ENCODE data around the gene GBX1.

Gene GBX1

GRCh38 chr7:151193203-151193978 is 25.9 kb upstream of the GBX1 start:
- DNase-seq (ENCODE audit: low read depth), result no peak

GRCh38 chr7:151192002-151192539 is 24.6 kb upstream of the GBX1 start:
- no peak for DNase-seq (ENCODE audit: low read depth)

- DNase-seq (ENCODE audit: low read depth), result no peak
Measured at GRCh38 chr7:151191544-151191943, 24.1 kb upstream of the GBX1 start.

DNA sequence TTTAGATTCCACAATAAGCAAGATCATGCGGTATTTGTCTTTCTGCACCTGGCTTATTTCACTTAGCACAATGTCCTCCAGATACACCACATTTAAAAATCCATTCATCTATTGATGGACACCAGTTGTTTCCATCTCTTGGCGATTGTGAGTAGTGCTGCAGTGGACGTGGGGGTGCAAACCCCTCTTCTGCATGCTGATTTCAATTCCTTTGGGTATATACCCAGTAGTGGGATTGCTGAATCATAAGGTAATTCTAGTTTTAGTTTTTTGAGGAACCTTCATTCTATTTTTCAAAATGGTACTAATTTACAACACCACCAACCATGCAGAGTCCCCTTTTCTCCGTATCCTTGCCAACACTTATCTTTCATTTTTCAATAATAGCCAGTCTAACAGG is 21.5 kb upstream of the GBX1 start:
- no peak for DNase-seq (ENCODE audit: low read depth)

DNA sequence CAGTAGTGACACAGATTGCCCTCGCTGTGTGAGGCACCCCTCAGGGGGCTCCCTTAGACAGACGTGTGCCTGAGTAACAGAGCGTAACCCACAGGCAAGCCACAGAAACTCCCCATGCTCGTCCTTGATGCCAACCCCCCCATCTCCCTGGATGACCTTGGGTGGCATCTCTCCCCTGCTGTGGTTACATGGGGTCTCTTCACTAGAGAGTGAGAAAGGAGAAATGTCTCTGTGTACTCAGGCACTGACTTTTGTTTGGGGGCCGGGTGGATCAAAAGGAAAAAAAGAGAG is 20.7 kb upstream of the GBX1 start:
- DNase-seq (ENCODE audit: low read depth), result no peak

DNA sequence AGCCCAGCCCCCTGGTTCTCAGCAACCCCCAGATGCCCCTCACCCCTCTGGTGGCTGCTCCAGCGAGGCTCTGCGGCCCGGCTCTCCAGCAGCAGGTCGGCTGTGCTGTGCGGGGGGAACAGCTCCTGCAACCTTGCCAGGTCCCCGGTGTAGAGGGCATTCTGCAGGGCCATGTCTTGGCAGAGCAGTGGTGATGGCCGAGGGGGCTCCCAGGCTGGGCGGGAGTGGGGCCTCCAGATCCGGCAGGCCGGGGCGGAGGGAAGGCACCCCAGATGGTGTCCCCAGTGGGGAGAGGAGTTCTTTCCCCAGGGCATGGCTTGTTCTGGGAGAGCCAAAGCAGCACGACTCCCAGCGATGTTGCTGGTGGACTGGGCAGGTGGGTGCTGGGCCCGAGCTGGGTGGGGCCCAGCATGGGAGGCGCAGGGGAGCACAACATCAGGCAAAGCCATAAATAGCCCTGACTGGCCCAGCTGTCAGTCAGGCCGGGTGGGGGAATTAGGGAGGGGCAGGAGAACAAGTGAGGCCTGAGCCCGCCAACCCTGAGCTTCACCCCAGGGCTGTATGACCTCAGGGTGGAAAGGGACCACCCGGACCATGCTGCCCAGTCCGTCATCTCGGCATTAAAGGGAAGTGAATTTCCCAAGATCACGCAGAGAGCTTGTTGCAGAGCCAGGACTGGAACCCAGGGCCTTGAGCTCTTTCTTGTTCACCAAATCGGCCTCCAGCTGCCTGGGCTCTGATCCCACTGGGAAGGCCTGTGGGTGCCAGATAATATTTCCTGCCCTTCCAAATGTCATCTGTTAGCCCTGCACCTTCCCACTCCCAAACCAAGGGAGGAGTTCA is 20.1 kb upstream of the GBX1 start:
- no peak for DNase-seq (ENCODE audit: low read depth)

DNA sequence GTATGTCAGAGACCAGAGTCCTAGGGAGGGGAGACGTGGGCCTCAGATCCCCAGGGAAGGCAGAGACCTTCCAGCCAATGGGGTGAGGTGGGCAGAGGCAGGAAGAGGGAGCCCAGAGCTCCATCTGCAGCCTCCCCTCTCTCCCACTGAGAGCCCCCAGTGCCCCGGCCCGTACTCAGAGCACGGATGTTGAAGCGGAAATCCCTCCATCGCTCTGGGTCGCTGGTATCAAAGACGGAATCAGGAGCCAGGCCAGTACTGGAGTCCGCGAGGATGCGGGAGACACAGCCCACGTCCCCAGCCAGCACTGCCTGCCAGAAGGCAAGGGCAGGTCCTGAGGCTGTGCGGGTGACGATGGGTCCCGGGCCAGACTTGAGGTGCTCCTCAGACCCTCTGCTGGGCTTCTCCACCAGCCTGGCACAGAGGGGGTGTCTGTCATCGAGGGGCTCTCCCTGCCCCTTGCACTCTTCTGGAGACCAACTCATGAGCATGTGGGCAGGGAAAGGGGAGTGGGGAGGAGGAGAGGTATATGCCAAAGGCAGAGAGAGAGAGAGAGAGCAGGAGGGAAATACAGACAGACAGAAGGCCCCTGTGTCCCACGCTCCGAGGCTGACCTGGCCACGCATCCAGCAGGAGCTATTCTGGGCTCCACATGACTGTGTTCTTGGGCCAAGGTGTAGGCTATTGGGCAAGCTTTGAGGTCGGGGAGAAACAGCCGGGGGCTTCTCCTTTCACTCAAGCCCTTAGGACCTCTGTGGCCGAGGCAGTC is 19.3 kb upstream of the GBX1 start, which contains the start of gene ASB10:
TSS of gene ASB10 (minus strand) at position 611 of the 769 bp plus-strand sequence. CDS start at position 491, 120 bp downstream.
- no peak for DNase-seq (ENCODE audit: low read depth)

DNA sequence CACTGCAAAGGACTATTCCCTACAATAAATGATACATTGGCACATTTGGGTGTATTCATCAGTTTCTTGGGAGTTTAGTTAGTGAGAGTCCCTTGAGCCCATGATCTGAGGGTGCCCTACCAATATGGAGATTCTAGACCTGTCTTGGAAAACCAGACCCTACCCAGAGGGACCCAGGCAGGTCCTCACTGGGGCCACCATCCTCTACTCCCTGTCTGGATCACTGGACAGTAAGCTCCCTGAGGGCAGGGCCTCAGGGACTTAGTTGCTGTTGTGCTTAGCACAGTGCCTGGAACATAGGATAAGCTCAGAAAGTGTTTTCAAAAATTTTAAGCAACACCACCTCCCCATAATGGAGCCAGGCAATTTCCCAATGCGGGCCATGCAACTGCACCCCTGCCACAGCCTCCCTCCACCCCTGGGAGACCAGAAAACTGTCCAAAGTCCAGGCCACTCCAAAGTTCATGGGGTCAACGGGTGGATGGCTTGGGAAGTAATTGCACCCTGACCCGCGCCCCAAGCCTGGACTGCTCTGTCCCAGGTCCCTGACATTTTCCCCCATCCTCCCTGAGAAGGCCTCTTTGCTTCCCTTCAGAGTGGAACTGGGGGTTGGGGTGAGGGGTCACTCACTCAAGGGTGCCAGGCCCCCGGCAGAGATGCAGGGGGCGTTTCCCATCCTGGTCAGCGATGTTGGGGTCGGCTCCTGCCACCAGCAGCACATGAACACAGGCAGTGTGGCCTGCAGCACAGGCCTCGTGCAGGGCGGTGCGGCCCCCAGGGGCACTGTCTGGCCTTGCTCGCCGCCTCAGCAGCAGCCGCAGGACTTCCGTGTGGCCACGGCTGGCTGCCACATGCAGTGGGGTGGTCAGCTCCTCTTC is 18.5 kb upstream of the GBX1 start:
- no peak for DNase-seq (ENCODE audit: low read depth)

GRCh38 chr7:151181011-151181431 is 13.5 kb upstream of the GBX1 start:
- no peak for DNase-seq (ENCODE audit: low read depth)

DNA sequence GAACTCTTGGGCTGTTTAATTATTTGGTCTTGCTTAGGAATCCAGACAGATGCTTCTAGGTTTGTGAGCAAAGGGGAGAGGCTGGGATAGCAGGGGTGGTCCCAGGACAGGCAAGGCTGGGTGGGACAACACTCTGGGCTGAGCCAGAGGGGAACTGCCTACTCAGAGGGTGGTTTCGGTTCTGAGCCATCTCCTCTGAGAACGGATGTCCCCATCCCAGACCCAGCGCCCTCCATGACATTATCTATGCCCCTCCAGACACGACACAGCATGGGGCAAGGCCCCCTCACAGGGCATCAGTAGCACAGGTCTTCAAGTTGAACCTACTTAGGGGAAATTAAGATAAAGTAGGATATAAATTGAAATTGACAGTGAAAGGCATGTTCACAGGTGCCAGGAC is 12.5 kb upstream of the GBX1 start:
- no peak for DNase-seq (ENCODE audit: low read depth)

- no peak for DNase-seq (ENCODE audit: low read depth)
Measured at GRCh38 chr7:151179287-151179860, 11.9 kb upstream of the GBX1 start.

- DNase-seq (ENCODE audit: low read depth), result no peak
Measured at GRCh38 chr7:151178831-151179230, 11.3 kb upstream of the GBX1 start.

GRCh38 chr7:151178236-151178635 is 10.7 kb upstream of the GBX1 start:
- no peak for DNase-seq (ENCODE audit: low read depth)

GRCh38 chr7:151177310-151177709 is 9.8 kb upstream of the GBX1 start:
- no peak for DNase-seq (ENCODE audit: low read depth)

DNA sequence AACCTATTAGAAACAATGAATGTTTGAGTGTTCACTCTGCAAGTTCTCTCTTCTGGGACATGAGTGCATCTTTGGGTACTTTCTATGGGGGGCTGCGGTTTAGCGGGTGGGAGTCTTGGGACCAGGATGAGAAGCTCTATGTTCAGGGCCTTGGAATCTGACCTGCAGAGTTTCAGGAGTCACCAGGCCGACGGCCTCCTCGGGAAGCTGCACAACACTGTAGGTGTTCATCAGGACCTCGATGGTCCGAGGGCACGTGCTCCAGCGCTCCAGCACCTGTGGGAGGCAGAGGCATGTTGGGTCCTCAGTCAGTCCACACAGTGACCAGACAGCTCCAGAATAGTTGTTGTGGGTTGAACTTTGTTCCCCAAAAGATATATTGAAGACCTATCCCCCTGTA is 8.9 kb upstream of the GBX1 start:
- DNase-seq (ENCODE audit: low read depth), result no peak

- DNase-seq (ENCODE audit: low read depth), result no peak
Measured at GRCh38 chr7:151175793-151176311, 8.4 kb upstream of the GBX1 start.

- no peak for DNase-seq (ENCODE audit: low read depth)
Measured at GRCh38 chr7:151175047-151175792, 7.7 kb upstream of the GBX1 start.

- no peak for DNase-seq (ENCODE audit: low read depth)
Measured at GRCh38 chr7:151174246-151175046, 7.0 kb upstream of the GBX1 start.

Data from ELR (cell line).